ENCODE results near the gene ZNF831.

Gene ZNF831

DNA sequence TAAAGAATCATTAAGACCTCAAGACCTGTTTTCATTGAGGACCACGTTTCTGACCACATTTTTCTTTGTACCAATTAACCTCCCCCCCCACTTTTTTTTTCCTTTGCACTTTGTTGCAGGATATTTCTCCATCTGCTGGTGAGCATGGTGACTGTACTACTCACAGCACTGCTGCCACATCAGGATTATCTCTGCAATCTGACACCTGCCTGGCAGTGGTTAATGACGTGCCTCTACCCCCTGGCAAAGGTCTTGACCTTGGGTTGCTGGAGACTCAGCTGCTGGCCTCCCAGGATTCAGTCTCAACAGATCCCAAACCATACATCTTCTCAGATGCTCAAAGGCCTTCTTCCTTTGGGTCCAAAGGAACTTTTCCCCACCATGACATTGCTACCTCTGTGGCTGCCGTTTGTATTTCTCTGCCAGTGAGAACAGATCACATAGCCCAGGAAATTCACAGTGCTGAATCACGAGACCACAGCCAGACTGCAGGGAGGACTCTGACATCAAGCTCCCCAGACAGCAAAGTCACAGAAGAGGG, 90.2 kb downstream of the ZNF831 start:
- no peak for DNase-seq

GRCh38 chr20:59255256-59255655, 91.6 kb downstream of the ZNF831 start:
- DNase-seq = no peak

GRCh38 chr20:59258221-59258621, 94.6 kb downstream of the ZNF831 start:
- no peak for DNase-seq

- no peak for DNase-seq
These were observed 96.3 kb downstream of the ZNF831 start for GRCh38 chr20:59259946-59260345.

DNA sequence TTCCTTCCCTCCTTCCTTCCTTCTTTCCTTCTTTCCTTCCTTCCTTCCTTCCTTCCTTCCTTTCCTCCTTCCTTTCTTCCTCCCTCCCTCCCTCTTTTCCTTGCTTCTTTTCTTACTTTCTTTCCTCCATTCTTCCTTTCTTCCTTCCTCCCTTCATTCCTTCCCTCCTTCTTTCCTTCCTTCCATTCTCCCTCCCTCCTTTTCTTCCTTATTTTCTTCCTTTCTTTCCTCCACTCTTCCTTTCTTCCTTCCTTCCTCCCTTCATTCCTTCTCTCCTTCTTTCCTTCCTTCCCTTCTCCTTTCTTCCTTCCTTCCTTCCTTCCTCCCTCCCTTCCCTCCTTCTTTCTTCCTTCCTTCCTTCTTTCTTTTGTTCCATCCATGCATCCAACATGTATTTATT, 101.7 kb downstream of the ZNF831 start:
- no peak for DNase-seq

- no peak for DNase-seq
These were observed 105.2 kb downstream of the ZNF831 start for GRCh38 chr20:59268870-59269269.

DNA sequence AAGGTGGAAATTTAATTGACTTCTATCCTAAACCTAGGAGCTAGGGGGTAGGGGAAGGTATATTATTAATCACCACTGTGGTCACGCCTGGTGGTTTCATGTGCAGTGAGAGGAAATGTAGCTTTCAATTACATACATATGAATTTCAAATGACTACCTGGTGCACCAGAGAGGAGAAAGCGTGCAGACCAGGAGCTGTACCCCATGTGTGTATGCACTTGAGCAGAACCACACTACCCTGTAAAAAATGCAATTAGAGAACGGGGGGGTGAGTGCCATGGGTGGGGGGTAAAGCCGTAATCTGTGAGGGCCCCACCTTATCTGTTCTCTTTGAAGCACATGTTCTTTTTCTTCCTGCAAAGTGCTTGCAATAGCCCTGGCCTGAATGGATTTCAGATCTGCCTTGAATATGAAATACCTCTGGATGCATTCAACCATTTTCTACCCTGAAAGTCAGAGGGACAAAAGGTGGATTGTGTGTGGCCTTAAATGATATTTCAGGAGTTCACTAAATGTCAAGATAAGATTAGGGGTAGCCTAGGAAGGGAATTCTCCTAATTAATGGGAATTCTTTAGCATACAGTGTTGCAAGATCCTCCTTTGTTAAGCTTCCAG, 105.9 kb downstream of the ZNF831 start:
- no peak for DNase-seq

- DNase-seq = no peak
These were observed 106.8 kb downstream of the ZNF831 start for GRCh38 chr20:59270380-59270779.

DNA sequence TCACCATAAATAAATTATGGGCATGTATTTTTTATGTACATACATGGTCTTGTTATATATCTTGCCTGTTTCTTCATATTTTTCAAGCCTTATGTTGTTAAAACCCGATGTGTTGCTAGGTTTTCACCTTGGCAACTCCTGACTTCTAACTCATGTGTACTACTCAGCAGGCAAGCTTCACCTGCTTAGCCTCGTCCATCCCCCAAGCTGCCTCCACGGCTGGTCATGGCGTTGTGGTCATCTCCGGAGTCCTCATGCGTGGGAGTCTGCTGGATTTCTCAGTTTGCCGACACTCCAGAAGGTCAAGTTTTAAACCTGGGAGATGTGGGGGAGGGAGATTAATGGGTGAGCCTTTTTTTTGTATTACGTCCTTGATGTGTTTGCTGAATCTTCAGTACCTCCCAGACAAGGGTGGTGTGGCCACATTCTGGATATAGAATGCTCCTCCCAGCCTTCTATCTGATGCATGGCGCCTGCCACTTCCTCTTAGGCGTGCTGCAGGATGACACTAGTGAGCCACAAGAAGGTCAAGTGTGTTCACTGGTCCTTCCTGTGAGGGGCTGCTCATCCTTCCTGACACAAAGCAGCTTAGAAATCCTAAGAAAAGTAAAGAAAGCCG, 110.2 kb downstream of the ZNF831 start:
- DNase-seq = no peak

DNA sequence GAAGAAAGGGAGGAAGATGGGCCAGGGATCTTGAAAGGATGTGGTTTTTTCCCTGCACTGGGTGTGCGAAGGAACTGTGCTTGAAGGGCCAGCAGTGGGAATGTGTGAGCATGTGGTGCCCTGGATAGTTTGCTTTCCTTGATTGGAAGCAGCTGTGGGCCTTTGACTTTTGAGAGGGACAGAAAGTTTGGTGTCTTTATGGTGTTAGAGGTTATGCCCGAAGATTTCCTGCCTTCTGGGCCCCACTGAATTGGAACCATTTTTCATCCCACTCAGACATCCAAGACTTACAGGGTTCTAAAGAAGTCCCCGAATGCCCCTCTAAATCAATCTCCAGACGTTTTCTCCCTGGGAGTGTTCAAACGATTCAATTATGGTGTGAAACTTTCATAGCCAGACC, 113.3 kb downstream of the ZNF831 start:
- no peak for DNase-seq

DNA sequence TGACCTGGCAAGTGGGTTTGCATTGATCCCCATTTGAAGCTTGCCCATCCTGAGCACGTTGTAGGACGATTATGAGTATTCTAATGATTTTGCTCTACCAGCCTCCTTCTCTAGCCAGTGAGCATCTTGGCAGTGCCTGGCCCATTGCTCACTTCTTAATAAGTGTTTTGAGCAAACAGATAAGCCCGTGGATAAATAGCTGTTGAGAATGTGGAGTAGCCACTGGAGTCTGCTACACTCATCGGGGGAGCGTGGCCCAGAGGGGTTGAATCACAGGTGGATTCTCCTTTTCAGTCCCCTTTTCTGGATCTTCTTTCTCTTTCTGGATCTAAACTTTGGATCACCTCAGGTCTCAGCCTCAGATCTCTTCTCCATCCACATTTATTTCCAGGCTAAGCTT, 120.8 kb downstream of the ZNF831 start:
- DNase-seq = no peak

DNA sequence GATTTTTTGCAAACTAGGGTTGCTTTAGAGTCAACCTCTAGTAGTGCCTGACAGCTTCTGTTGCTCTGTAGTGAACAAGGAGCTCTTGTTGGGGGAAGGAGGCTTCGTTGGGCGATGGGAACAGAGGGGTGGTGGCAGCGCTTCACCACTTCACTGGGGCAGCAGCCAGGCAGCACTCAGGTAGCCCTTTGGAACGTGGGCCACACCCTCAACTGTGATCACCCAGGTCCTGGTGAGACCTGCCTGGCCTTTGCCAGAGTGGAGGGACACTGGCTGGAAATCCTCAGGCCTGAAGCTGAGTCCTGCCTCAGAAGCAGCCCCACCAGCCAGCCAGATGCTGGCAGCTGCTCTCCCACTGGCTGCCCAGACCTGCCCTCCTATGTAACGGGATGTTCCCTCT, 126.4 kb downstream of the ZNF831 start:
- DNase-seq = no peak

DNA sequence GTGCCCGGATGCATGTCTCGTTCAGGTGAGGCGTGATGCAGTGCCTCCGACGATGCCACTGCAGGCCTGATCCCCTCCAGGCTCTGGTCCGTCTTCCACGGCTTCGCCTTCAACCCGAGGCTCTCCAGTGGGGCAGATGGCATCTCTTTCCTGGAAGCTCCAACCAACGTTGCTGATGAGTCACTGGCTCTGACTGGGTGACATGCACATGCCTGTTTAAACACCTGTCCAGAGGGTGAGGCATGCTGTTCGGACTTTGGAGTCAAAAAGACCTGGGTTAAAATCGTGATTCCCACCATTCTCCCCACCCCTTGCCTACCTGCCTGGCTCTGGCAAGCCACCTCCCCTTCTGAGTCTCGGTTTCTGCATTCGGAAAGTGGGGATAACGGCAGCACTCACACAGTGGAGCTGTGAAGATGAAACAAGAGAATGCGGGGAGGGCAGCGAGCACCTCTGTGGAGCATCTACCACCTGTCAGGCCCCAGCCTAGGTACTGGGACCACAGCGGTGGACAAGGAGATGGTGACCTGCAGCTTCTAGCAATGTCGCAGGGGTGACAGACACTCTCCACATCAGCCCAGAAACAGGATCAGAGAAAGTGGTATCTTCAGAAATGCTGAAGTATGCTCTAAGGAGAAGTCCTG, 128.2 kb downstream of the ZNF831 start:
- no peak for DNase-seq

GRCh38 chr20:59295531-59295930, 131.9 kb downstream of the ZNF831 start:
- DNase-seq = no peak

DNA sequence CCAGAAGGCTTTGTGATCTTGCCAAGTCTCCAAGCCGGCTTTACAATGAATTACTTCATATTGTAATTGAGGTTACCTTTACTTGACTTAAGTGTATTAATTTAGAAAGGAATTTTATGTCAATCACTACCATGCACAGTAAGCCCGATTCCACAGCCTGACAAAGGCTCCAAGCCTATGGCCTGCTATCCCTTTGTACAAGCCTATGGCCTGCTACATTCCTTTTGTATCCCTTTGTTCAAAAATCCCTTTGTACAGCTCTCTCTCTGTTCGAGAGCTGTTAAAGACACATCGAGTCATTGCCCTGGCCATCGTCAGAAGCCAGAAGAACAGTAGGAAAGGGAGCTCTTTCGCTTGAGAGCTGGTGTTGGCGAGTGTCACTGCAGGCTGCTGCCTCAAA, 134.1 kb downstream of the ZNF831 start:
- DNase-seq = no peak

- no peak for DNase-seq
These were observed 136.3 kb downstream of the ZNF831 start for GRCh38 chr20:59299945-59300332.

DNA sequence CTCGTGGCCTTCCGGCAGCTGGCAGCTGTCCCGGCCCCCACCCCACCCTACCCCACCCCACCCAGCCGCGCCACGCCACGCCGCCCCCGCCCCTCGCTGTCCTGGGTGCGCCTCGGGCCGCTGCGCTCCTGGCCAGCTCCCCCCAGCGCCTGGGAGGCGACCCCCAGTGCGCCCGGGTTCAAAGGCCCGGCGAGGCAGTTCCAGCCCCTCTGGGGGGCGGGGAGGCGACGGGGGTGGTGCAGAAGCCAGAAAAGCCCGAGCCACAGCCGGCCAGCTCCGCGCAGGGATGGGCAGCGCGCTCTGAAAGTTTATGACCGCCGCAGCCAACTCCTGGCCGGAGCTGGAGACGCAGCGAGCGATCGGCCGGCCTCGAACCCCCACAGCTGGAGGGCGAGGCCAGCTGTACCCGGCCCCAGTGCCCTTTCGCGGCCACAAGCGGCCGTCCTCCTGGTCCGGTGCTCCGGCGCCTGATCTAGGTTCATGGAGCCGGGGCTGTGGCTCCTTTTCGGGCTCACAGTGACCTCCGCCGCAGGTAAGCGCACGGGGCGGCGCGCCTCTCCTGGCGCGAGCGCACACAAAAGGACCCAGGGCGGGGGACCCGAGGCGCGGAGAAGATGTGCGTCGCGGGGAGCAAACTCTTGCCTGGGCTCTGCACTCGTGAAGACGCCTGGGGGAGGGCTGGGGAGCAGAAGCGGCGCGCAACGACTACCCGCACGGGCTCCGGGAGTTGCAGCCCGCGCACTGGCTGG, 136.9 kb downstream of the ZNF831 start, which contains the start of gene EDN3:
TSS of gene EDN3 (plus strand) at position 279 of the 749 bp plus-strand sequence. CDS start at position 481, 202 bp downstream.
- DNase-seq = no peak

DNA sequence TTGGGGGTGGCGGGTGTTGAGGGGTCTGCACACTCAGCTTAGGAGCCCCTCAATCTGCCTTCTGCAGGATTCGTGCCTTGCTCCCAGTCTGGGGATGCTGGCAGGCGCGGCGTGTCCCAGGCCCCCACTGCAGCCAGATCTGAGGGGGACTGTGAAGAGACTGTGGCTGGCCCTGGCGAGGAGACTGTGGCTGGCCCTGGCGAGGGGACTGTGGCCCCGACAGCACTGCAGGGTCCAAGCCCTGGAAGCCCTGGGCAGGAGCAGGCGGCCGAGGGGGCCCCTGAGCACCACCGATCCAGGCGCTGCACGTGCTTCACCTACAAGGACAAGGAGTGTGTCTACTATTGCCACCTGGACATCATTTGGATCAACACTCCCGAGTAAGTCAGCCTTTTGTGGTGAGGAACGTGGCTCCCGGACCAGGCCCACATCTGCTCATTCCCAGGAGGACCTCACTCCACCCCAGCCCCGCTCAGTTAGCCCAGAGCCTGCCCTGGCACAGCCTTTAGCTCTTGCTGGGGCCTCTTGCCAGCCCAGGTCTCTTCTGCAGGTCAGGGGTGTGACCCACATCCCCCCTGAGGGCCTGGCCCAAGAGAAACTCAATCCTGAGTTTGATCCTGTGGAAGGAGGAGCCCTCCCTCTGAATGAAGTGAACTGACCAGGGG, 137.9 kb downstream of the ZNF831 start:
- no peak for DNase-seq

- DNase-seq = no peak
These were observed 142.5 kb downstream of the ZNF831 start for GRCh38 chr20:59305908-59306655.

DNA sequence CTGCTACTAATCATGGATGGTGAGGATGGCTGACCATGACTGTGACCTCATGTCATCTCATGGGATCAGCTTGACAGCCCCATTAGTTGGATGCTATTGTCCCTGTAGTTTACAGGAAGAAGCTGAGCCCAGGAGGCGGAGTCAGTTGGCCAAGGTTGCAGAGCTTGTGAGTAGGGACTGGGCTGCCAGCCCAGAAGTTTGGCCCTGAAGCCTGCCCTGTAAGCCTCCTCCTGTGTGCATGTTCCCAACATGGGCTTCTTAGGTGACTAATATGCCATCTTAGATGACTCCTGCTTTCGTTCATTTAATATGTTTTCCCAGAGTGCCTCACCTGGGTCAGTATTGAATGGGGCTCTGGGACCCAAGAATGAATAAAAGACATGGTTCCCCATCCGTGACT, 143.6 kb downstream of the ZNF831 start:
- no peak for DNase-seq
